ENCODE results near the gene ABHD10. TPM values are rescaled to one million over a fixed set of nuclear protein-coding genes. Genes with fewer than 3 reads are reported as not detected.

ABHD10 gene
- polyA plus RNA-seq (2013, experiment 1 of 2), result 14.9 TPM
- polyA plus RNA-seq (2013, experiment 2 of 2), result 16.1 TPM

DNA sequence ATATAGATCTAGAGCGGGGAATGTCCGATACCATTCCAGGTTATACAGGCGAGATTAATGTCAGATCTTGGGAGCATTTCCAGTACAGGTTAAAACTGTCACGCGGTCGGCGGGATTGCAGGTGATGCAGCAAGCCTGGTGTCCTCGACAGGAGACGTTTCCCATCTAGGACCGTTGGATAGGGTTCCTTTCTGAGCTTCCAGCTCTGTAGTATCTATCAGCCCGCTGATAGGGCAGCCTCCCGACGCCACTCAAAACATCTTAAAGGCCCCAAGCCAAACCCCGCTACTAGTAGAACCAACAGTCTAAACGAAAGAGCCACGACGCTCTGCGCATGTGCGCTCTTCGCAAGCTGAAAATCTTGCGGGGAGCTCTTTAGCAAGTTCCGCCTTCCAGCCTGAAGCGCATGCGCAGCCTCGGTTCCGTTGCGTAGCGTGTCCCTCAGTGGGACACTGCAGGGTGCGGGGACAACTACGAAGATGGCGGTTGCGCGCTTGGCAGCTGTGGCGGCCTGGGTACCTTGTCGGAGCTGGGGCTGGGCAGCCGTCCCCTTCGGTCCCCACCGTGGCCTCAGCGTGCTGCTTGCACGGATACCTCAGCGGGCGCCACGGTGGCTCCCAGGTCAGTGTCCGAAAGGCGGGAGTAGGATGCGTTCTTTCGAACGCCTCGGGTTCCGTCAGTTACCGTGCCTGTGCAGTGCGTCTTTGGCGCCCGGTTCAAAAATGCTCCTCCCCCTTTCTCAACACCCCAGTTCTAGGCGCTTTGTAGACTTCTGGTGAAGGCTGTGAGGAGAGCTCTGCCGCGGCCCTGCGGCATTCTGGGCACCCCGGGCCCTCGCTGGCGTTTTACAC is at the start of gene ABHD10:
ABHD10 (plus strand) TSS at position 444 of the 851 bp plus-strand sequence; CDS start at position 480, 36 bp downstream.
- peak within 1 kb of the TSS; percentile 8 for H2BK5ac ChIP-seq (ENCODE audit: low read depth, low read length, poor library complexity, severe bottlenecking)
- peaks cover 5% of the 10 kb centered on the region for H3K79me1 ChIP-seq (replicated peaks; ENCODE audit: low read length, poor library complexity, severe bottlenecking)
- H3K4me2 ChIP-seq (ENCODE audit: low read length, poor library complexity, severe bottlenecking), result peak within 1 kb of the TSS; percentile 46
- peaks cover 6% of the 10 kb centered on the region for H3K4me1 ChIP-seq (ENCODE audit: control insufficient read depth, insufficient read depth, low read depth, low read length)
- peak within 1 kb of the TSS; percentile 29 for H2BK15ac ChIP-seq (ENCODE audit: low read depth, poor library complexity, severe bottlenecking)
- H2BK120ac ChIP-seq (ENCODE audit: low read depth, low read length), result peak within 1 kb of the TSS; percentile 39
- peak within 1 kb of the TSS in 1 of 2 experiments; percentile 67 for H2BK12ac ChIP-seq (ENCODE audit: low read length in 2 of 2)
- peak within 1 kb of the TSS; percentile 56 to 92 for H3K18ac ChIP-seq (ENCODE audit: low read depth in 1 of 2, low read length in 2 of 2)
- peak; percentile 97 for DNase-seq
- peak within 1 kb of the TSS; percentile 29 to 76 for H3K4ac ChIP-seq (ENCODE audit: low read depth in 1 of 2, low read length in 2 of 2)
- peak within 1 kb of the TSS in 1 of 2 experiments; percentile 39 for H3K23ac ChIP-seq (ENCODE audit: low read length in 2 of 2)
- H2AFZ ChIP-seq (ENCODE audit: low read depth, low read length), result peak within 1 kb of the TSS; percentile 95
- peaks cover 0 to 24% of the 10 kb centered on the region in 2 experiments for H3K36me3 ChIP-seq (ENCODE audit: control insufficient read depth in 1 of 2, insufficient read depth in 2 of 2, low read depth in 1 of 2, low read length in 2 of 2)
- H4K8ac ChIP-seq (ENCODE audit: low read length), result peak within 1 kb of the TSS; percentile 87
- H3K14ac ChIP-seq (ENCODE audit: low read length in 2 of 2), result peak within 1 kb of the TSS in 1 of 2 experiments; percentile 98
- H3K9ac ChIP-seq (ENCODE audit: low read length), result peak within 1 kb of the TSS; percentile 94
- H4K91ac ChIP-seq (ENCODE audit: low read length), result peak within 1 kb of the TSS; percentile 71
- H3K4me3 ChIP-seq (ENCODE audit: insufficient read depth in 1 of 2, low read depth in 1 of 2, low read length in 2 of 2), result peak within 1 kb of the TSS; percentile 94
- H3K9me3 ChIP-seq (ENCODE audit: control insufficient read depth, low read length), result no peaks in the 10 kb centered on the region
- no peak within 1 kb of the TSS for H2AK5ac ChIP-seq (ENCODE audit: low read length, severe bottlenecking)
- 3% methylated on average over 55 of the region's 61 CpGs for WGBS
- no peaks in the 10 kb centered on the region for H3K27me3 ChIP-seq (ENCODE audit: control insufficient read depth in 1 of 2, insufficient read depth in 1 of 2, low read length in 2 of 2)
- H3K27ac ChIP-seq (ENCODE audit: low read length, poor library complexity, severe bottlenecking), result peak within 1 kb of the TSS; percentile 55

DNA sequence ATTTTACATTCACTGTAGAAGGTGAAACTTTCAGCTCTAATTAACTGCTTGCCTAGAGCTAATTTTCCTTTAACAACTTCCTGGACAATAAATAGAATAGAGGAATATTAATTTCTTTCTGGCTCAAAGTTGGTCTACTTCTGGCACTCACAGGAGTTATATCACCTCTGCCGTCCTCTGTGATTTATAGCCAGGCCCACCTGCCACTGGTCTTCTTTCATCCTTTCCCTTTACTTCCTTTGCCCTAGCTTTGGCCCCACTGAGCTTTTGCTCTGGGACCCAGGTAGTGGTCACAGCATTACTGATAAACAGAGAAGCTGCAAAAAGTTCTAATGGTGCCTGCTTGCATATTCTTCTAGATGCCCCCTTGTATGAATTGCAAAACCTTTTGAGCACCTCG is 49.3 kb upstream of the ABHD10 start:
- Histone ChIP-seq H3K23ac (ENCODE audit: low read length in 2 of 2) (no peak overlapping the region), H2AK5ac (ENCODE audit: low read length, severe bottlenecking) (no peak overlapping the region), H3K4ac (ENCODE audit: low read depth in 1 of 2, low read length in 2 of 2) (no peak overlapping the region), H3K79me1 (replicated peaks; ENCODE audit: low read length, poor library complexity, severe bottlenecking) (peaks cover 26% of the 10 kb centered on the region), H3K27ac (ENCODE audit: low read length, poor library complexity, severe bottlenecking) (no peak overlapping the region), H4K8ac (ENCODE audit: low read length) (no peak overlapping the region), H3K18ac (ENCODE audit: low read depth in 1 of 2, low read length in 2 of 2) (no peak overlapping the region), H3K9me3 (ENCODE audit: control insufficient read depth, low read length) (no peaks in the 10 kb centered on the region), H2BK5ac (ENCODE audit: low read depth, low read length, poor library complexity, severe bottlenecking) (no peak overlapping the region), H3K14ac (ENCODE audit: low read length in 2 of 2) (no peak overlapping the region), H2AFZ (ENCODE audit: low read depth, low read length) (no peak overlapping the region), H2BK120ac (ENCODE audit: low read depth, low read length) (no peak overlapping the region), H2BK12ac (ENCODE audit: low read length in 2 of 2) (no peak overlapping the region), H3K4me2 (ENCODE audit: low read length, poor library complexity, severe bottlenecking) (no peak overlapping the region), H3K4me3 (ENCODE audit: insufficient read depth in 1 of 2, low read depth in 1 of 2, low read length in 2 of 2) (no peak overlapping the region), H3K4me1 (ENCODE audit: control insufficient read depth, insufficient read depth, low read depth, low read length) (no peaks in the 10 kb centered on the region), H3K9ac (ENCODE audit: low read length) (no peak overlapping the region), H3K36me3 (ENCODE audit: control insufficient read depth in 1 of 2, insufficient read depth in 2 of 2, low read depth in 1 of 2, low read length in 2 of 2) (peaks cover 8 to 77% of the 10 kb centered on the region in 2 experiments), H4K91ac (ENCODE audit: low read length) (no peak overlapping the region), H2BK15ac (ENCODE audit: low read depth, poor library complexity, severe bottlenecking) (no peak overlapping the region), H3K27me3 (ENCODE audit: control insufficient read depth in 1 of 2, insufficient read depth in 1 of 2, low read length in 2 of 2) (no peaks in the 10 kb centered on the region)
- 97% methylated on average over 2 of the region's 2 CpGs for WGBS
- no peak for DNase-seq

DNA sequence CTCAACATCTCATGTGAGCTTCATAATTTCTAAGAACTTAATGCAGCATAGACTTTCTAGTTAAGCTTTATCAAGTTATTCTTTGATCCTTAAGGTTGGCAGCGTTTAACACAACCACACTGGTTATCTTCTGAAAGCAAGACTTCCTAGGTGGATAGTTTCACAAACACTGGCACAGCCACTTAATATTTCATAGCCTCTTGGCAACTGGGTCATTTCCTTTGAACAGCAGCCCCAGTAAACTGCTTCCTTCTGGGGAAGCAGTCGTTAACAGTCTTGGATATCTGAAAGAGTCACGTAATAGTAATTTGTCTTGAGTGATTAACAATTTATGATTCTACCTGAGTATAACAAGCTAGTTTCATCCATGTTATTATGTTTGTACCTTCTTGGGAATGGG is 45.9 kb upstream of the ABHD10 start:
- Histone ChIP-seq H3K14ac (ENCODE audit: low read length in 2 of 2) (no peak overlapping the region), H3K36me3 (ENCODE audit: control insufficient read depth in 1 of 2, insufficient read depth in 2 of 2, low read depth in 1 of 2, low read length in 2 of 2) (peaks cover 0 to 47% of the 10 kb centered on the region in 2 experiments), H3K4me2 (ENCODE audit: low read length, poor library complexity, severe bottlenecking) (no peak overlapping the region), H3K4ac (ENCODE audit: low read depth in 1 of 2, low read length in 2 of 2) (no peak overlapping the region), H3K79me1 (replicated peaks; ENCODE audit: low read length, poor library complexity, severe bottlenecking) (peaks cover 16% of the 10 kb centered on the region), H2BK15ac (ENCODE audit: low read depth, poor library complexity, severe bottlenecking) (no peak overlapping the region), H3K9ac (ENCODE audit: low read length) (no peak overlapping the region), H2AK5ac (ENCODE audit: low read length, severe bottlenecking) (peak overlapping the region; percentile 51), H2AFZ (ENCODE audit: low read depth, low read length) (no peak overlapping the region), H2BK12ac (ENCODE audit: low read length in 2 of 2) (no peak overlapping the region), H3K4me1 (ENCODE audit: control insufficient read depth, insufficient read depth, low read depth, low read length) (peaks cover 5% of the 10 kb centered on the region), H3K27ac (ENCODE audit: low read length, poor library complexity, severe bottlenecking) (no peak overlapping the region), H3K18ac (ENCODE audit: low read depth in 1 of 2, low read length in 2 of 2) (no peak overlapping the region), H3K4me3 (ENCODE audit: insufficient read depth in 1 of 2, low read depth in 1 of 2, low read length in 2 of 2) (no peak overlapping the region), H4K91ac (ENCODE audit: low read length) (no peak overlapping the region), H4K8ac (ENCODE audit: low read length) (no peak overlapping the region), H3K9me3 (ENCODE audit: control insufficient read depth, low read length) (no peaks in the 10 kb centered on the region), H2BK5ac (ENCODE audit: low read depth, low read length, poor library complexity, severe bottlenecking) (no peak overlapping the region), H3K23ac (ENCODE audit: low read length in 2 of 2) (no peak overlapping the region), H3K27me3 (ENCODE audit: control insufficient read depth in 1 of 2, insufficient read depth in 1 of 2, low read length in 2 of 2) (no peaks in the 10 kb centered on the region), H2BK120ac (ENCODE audit: low read depth, low read length) (no peak overlapping the region)
- WGBS, result 96% methylated on average over 1 of the region's 3 CpGs
- peak; percentile 6 for DNase-seq

DNA sequence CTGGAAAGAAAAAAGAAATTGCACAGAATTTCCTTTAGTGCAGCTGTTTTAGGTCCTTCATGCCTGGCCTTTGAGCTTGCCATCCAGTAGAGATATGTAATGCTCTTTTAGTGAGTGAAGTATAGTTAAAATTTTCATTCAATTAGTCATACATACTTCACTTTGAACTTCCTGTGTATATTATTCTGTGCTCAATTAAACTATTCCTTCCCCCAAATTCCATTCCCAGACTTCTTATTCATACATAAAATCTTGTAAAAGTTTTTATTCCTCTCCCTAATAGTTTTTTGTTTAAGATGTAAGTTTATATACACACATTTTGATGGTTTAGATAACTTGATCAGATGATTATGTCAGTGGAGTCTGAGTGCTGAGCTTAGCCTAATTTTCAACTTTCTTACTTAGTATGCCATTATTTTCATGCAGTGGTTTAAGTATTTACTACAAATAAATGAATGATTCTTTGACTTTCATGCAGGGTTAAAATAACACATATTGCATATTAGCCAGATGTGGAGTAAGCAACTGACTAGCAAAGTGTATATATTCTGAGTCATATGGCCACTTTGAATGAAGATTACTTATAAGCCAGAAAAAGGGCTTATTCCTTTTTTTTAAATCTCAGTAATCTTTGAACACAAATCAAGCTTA is 42.5 kb upstream of the ABHD10 start:
- H3K4me3 ChIP-seq (ENCODE audit: insufficient read depth in 1 of 2, low read depth in 1 of 2, low read length in 2 of 2), result no peak overlapping the region
- no peak overlapping the region for H3K4ac ChIP-seq (ENCODE audit: low read depth in 1 of 2, low read length in 2 of 2)
- no peak overlapping the region for H2AK5ac ChIP-seq (ENCODE audit: low read length, severe bottlenecking)
- H3K23ac ChIP-seq (ENCODE audit: low read length in 2 of 2), result no peak overlapping the region
- no peak overlapping the region for H2AFZ ChIP-seq (ENCODE audit: low read depth, low read length)
- no peak overlapping the region for H3K18ac ChIP-seq (ENCODE audit: low read depth in 1 of 2, low read length in 2 of 2)
- no peak overlapping the region for H2BK12ac ChIP-seq (ENCODE audit: low read length in 2 of 2)
- H3K4me1 ChIP-seq (ENCODE audit: control insufficient read depth, insufficient read depth, low read depth, low read length), result peaks cover 5% of the 10 kb centered on the region
- H3K27ac ChIP-seq (ENCODE audit: low read length, poor library complexity, severe bottlenecking), result peak overlapping the region; percentile 88
- H2BK15ac ChIP-seq (ENCODE audit: low read depth, poor library complexity, severe bottlenecking), result no peak overlapping the region
- no peak overlapping the region for H2BK5ac ChIP-seq (ENCODE audit: low read depth, low read length, poor library complexity, severe bottlenecking)
- H3K4me2 ChIP-seq (ENCODE audit: low read length, poor library complexity, severe bottlenecking), result peak overlapping the region; percentile 3
- no peak overlapping the region for H4K91ac ChIP-seq (ENCODE audit: low read length)
- DNase-seq, result peak; percentile 74
- H3K27me3 ChIP-seq (ENCODE audit: control insufficient read depth in 1 of 2, insufficient read depth in 1 of 2, low read length in 2 of 2), result no peaks in the 10 kb centered on the region
- peaks cover under 1 to 66% of the 10 kb centered on the region in 2 experiments for H3K36me3 ChIP-seq (ENCODE audit: control insufficient read depth in 1 of 2, insufficient read depth in 2 of 2, low read depth in 1 of 2, low read length in 2 of 2)
- peaks cover 16% of the 10 kb centered on the region for H3K79me1 ChIP-seq (replicated peaks; ENCODE audit: low read length, poor library complexity, severe bottlenecking)
- H4K8ac ChIP-seq (ENCODE audit: low read length), result no peak overlapping the region
- no peak overlapping the region for H2BK120ac ChIP-seq (ENCODE audit: low read depth, low read length)
- H3K9me3 ChIP-seq (ENCODE audit: control insufficient read depth, low read length), result no peaks in the 10 kb centered on the region
- no peak overlapping the region for H3K14ac ChIP-seq (ENCODE audit: low read length in 2 of 2)
- peak overlapping the region; percentile 78 for H3K9ac ChIP-seq (ENCODE audit: low read length)

Data from mesenchymal stem cell (in vitro differentiated cells and primary cell).